Measurements from ENCODE around the gene TRIM65. TPM values are rescaled to one million over a fixed set of nuclear protein-coding genes. Genes with fewer than 3 reads are reported as not detected.
A peak's percentile ranks its signal among the peaks of the same experiment; 100 is the strongest.

Gene TRIM65
- total and polyA plus RNA-seq, 2 of the 13 experiments (the other 11 are each of a cell fraction or from before 2014, with no cell fraction given), result 10.3 to 22.4 TPM

DNA sequence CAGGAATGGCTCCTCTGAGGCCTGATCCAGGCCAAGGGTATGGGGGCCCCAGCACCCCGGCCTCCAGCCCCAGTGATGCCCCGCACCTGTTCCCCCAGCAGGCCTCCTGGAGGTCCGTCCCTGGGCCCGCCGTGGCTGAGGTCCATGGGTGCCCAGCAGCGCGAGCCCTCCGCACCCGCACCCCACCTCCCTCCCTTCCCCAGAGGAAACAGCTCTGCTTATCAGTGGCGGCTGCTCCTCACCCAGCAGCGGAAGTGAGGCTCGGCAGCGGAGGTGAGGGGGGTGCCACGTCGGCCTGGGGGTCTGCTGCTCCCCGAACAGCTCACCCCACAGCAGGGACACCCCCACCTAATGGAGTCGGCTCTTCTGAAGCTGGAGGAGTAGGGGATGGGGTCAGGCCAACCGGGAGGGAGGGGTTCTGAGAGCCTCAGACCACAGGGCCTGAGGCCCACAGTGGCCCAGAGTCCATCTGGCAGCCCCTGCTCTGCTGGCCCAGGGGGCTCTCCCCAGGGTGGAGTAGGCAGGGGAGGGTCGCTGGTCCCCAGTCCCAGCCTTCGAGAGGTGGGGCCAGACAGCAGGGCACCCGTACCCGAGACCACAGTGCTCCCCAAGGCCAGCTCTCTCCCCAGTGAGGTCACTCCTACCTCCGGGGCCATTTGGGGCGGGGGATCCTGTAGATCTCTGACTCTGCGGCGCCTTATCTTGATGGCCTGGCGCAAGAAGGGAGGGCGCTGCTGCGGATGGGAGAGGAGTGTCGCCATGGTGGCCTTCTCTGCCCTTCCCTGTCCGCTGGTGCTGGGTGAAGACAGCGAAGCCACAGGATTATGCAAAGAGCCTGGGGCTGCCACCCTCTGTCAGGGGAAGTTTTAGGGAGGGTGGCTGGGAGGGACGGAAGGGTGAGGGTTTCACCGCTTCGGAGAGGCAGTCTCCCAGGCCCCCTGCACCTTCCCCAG, 52.9 kb downstream of the TRIM65 start, which contains the start of gene UNC13D (continued):
- TF ChIP-seq, protein P1, sequence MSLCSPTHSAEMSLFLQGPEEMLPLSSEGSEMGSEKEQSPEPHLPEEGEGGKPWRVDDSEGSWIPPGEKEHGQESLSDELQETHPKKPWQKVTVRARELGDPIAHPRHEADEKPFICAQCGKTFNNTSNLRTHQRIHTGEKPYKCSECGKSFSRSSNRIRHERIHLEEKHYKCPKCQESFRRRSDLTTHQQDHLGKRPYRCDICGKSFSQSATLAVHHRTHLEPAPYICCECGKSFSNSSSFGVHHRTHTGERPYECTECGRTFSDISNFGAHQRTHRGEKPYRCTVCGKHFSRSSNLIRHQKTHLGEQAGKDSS (CRISPR knock-in tag; IDR thresholded peaks at IDR 0.05; ENCODE audit: borderline replicate concordance, low read depth), result peak; percentile 10; the same call in 1 of the 2 replicates
- peak; percentile 87 for TF ChIP-seq ZNF546 (CRISPR knock-in tag; conservative IDR thresholded peaks at IDR 0.05)
- peak; percentile 71 for TF ChIP-seq NRL (CRISPR knock-in tag; IDR thresholded peaks at IDR 0.05; ENCODE audit: borderline replicate concordance)
- TF ChIP-seq, protein P2, sequence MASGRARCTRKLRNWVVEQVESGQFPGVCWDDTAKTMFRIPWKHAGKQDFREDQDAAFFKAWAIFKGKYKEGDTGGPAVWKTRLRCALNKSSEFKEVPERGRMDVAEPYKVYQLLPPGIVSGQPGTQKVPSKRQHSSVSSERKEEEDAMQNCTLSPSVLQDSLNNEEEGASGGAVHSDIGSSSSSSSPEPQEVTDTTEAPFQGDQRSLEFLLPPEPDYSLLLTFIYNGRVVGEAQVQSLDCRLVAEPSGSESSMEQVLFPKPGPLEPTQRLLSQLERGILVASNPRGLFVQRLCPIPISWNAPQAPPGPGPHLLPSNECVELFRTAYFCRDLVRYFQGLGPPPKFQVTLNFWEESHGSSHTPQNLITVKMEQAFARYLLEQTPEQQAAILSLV (CRISPR knock-in tag; IDR thresholded peaks at IDR 0.05; ENCODE audit: borderline replicate concordance), result peak; percentile 38; the same call in 1 of the 2 replicates
- TF ChIP-seq, protein P3, sequence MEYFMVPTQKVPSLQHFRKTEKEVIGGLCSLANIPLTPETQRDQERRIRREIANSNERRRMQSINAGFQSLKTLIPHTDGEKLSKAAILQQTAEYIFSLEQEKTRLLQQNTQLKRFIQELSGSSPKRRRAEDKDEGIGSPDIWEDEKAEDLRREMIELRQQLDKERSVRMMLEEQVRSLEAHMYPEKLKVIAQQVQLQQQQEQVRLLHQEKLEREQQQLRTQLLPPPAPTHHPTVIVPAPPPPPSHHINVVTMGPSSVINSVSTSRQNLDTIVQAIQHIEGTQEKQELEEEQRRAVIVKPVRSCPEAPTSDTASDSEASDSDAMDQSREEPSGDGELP (IDR thresholded peaks at IDR 0.05; ENCODE audit: borderline replicate concordance, low read depth), result peak; percentile 17; the same call in 1 of the 2 replicates
- TF ChIP-seq ZKSCAN8 (CRISPR knock-in tag; IDR thresholded peaks at IDR 0.05; ENCODE audit: borderline replicate concordance), result peak; percentile 49; the same call in 1 of the 2 replicates
- TF ChIP-seq ZNF367 (CRISPR knock-in tag; IDR thresholded peaks at IDR 0.05; ENCODE audit: borderline replicate concordance), result no peak
- 0 out of 2 replicates have a peak, but pooled peaks have one; percentile 18 for TF ChIP-seq ZNF704 (CRISPR knock-in tag; IDR thresholded peaks at IDR 0.05; ENCODE audit: borderline replicate concordance)
- TF ChIP-seq GABPA (IDR thresholded peaks at IDR 0.05; ENCODE audit: low read depth, low read length), result no peak
- peak; percentile 54; the same call in 1 of the 2 replicates for TF ChIP-seq GABPA (CRISPR knock-in tag; IDR thresholded peaks at IDR 0.05; ENCODE audit: low read depth)
- TF ChIP-seq ZNF263 (CRISPR knock-in tag; IDR thresholded peaks at IDR 0.05), result peak; percentile 98
- no peak for TF ChIP-seq SRSF9 (IDR thresholded peaks at IDR 0.05; ENCODE audit: borderline replicate concordance, insufficient read depth, low read depth, low read length, poor library complexity, severe bottlenecking)
- TF ChIP-seq JUND (CRISPR knock-in tag; IDR thresholded peaks at IDR 0.05), result 0 out of 2 replicates have a peak, but pooled peaks have one; percentile 10
- TF ChIP-seq MIXL1 (CRISPR knock-in tag; IDR thresholded peaks at IDR 0.05), result no peak
- TF ChIP-seq ARID3A (IDR thresholded peaks at IDR 0.05; ENCODE audit: low read depth, low read length), result no peak
- TF ChIP-seq, protein P4, sequence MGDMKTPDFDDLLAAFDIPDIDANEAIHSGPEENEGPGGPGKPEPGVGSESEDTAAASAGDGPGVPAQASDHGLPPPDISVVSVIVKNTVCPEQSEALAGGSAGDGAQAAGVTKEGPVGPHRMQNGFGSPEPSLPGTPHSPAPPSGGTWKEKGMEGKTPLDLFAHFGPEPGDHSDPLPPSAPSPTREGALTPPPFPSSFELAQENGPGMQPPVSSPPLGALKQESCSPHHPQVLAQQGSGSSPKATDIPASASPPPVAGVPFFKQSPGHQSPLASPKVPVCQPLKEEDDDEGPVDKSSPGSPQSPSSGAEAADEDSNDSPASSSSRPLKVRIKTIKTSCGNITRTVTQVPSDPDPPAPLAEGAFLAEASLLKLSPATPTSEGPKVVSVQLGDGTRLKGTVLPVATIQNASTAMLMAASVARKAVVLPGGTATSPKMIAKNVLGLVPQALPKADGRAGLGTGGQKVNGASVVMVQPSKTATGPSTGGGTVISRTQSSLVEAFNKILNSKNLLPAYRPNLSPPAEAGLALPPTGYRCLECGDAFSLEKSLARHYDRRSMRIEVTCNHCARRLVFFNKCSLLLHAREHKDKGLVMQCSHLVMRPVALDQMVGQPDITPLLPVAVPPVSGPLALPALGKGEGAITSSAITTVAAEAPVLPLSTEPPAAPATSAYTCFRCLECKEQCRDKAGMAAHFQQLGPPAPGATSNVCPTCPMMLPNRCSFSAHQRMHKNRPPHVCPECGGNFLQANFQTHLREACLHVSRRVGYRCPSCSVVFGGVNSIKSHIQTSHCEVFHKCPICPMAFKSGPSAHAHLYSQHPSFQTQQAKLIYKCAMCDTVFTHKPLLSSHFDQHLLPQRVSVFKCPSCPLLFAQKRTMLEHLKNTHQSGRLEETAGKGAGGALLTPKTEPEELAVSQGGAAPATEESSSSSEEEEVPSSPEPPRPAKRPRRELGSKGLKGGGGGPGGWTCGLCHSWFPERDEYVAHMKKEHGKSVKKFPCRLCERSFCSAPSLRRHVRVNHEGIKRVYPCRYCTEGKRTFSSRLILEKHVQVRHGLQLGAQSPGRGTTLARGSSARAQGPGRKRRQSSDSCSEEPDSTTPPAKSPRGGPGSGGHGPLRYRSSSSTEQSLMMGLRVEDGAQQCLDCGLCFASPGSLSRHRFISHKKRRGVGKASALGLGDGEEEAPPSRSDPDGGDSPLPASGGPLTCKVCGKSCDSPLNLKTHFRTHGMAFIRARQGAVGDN (CRISPR knock-in tag; IDR thresholded peaks at IDR 0.05), result peak; percentile 93

All from HepG2 (cell line).